Mesothelial cell of epicardium (in vitro differentiated cells): ENCODE measurements around the gene ARMH1. TPM values are rescaled to one million over a fixed set of nuclear protein-coding genes. Genes with fewer than 3 reads are reported as not detected.
A peak's percentile ranks its signal among the peaks of the same experiment; 100 is the strongest.
"Not testable (repeated sequence)": the region's sequence is repeated elsewhere in the genome, so short reads cannot be mapped to it uniquely, and the experiment has no call there.

Source experiments
- DNase-seq, 2 experiments: peaks; one replicate each; pipeline ENCODE4 v3.0.0; 2021; ENCODE audit warnings: low spot score in 2 of 2; ENCODE audit not compliant: unreplicated experiment in 2 of 2
- H3K27ac Mint-ChIP-seq: 2 replicates; pipeline ENCODE4 v1.8.0; 2021; ENCODE audit warnings: mixed read lengths
- H3K27me3 Mint-ChIP-seq: 2 replicates; pipeline ENCODE4 v1.8.0; 2021; ENCODE audit warnings: low read depth, mixed read lengths
- H3K36me3 Mint-ChIP-seq: 2 replicates; pipeline ENCODE4 v1.8.0; 2021; ENCODE audit warnings: mixed read lengths
- H3K4me1 Mint-ChIP-seq: 2 replicates; pipeline ENCODE4 v1.8.0; 2021; ENCODE audit warnings: mixed read lengths
- H3K4me3 Mint-ChIP-seq: 2 replicates; pipeline ENCODE4 v1.8.0; 2021; ENCODE audit warnings: mild to moderate bottlenecking, moderate library complexity, mixed read lengths
- H3K9me3 Mint-ChIP-seq: 2 replicates; pipeline ENCODE4 v1.8.0; 2021; ENCODE audit warnings: mixed read lengths
- total RNA-seq: library from RNA; stranded (reverse); gene quantifications from 3 replicates; pipeline ENCODE4 v1.2.1, GENCODE V29; 2021
- TF ChIP-seq, protein P1 (sequence below): fragments of 200-600 bp; sonication (generic); IDR thresholded peaks from one replicate; pipeline ENCODE4 v1.5.0; 2021; ENCODE audit warnings: antibody characterized with exemption; ENCODE audit not compliant: unreplicated experiment

ARMH1 gene
- total RNA-seq, 1 donor from 2014 or later: 19.1 TPM

DNA sequence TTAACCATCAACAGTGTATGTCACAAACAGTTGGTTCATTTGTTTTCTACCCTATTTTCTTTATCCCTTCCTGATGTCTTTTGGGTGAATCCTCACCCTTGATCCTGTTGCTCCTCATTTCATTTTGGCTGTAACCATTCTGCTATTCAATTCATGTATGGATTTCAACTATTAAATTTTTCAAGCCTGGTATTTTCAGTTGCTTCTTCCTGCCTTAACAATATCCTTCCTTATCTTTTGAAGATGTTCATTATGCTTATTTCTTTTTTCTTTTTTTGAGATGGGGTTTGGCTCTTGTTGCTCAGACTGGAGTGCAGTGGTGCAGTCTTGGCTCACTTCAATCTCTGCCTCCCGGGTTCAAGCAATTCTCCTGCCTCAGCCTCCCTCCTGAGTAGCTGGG, 59.3 kb downstream of the ARMH1 start:
- DNase-seq: no peak
- TF ChIP-seq, protein P1, sequence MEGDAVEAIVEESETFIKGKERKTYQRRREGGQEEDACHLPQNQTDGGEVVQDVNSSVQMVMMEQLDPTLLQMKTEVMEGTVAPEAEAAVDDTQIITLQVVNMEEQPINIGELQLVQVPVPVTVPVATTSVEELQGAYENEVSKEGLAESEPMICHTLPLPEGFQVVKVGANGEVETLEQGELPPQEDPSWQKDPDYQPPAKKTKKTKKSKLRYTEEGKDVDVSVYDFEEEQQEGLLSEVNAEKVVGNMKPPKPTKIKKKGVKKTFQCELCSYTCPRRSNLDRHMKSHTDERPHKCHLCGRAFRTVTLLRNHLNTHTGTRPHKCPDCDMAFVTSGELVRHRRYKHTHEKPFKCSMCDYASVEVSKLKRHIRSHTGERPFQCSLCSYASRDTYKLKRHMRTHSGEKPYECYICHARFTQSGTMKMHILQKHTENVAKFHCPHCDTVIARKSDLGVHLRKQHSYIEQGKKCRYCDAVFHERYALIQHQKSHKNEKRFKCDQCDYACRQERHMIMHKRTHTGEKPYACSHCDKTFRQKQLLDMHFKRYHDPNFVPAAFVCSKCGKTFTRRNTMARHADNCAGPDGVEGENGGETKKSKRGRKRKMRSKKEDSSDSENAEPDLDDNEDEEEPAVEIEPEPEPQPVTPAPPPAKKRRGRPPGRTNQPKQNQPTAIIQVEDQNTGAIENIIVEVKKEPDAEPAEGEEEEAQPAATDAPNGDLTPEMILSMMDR: no peak
- Mint-ChIP-seq H3K9me3 (peaks cover 5% of the 10 kb centered on the region), H3K36me3 (no peaks in the 10 kb centered on the region), H3K4me1 (peaks cover 10% of the 10 kb centered on the region), H3K27ac (peak overlapping the region; percentile 41), H3K4me3 (no peak overlapping the region), H3K27me3 (no peaks in the 10 kb centered on the region)

DNA sequence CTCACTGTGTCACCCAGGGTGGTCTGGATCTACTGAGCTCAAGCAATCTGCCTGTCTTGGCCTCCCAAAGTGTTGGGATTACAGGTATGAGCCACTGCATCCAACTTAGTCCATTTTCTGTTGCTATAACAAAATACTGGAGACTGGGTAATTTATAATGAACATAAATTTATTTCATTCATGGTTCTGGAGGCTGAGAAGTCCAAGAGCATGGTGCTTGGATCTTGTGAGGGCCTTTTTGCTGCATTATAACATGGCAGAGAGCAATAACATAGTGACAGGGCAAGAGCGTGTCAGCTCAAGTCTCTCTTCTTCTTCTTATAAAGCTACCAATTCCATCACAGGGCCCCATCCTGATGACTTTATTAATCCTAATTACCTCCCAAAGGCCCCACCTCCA, 61.5 kb downstream of the ARMH1 start:
- no peaks in the 10 kb centered on the region for H3K27me3 Mint-ChIP-seq
- no peak overlapping the region for H3K27ac Mint-ChIP-seq
- no peak overlapping the region for H3K4me3 Mint-ChIP-seq
- peaks cover 20% of the 10 kb centered on the region for H3K4me1 Mint-ChIP-seq
- H3K9me3 Mint-ChIP-seq: peaks cover 5% of the 10 kb centered on the region
- no peaks in the 10 kb centered on the region for H3K36me3 Mint-ChIP-seq
- TF ChIP-seq, protein P1: no peak
- DNase-seq: no peak

DNA sequence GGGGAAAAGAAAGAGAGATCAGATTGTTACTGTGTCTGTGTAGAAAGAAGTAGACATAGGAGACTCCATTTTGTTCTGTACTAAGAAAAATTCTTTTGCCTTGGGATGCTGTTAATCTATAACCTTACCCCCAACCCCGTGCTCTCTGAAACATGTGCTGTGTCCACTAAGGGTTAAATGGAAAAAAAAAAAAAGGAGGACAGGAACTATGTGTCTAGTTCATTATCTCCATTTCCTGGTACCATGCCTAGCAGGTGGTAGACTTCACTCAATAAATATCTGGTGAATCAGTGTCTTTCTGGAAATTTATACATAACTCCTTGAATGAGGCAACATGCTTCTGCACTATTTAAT, 64.4 kb downstream of the ARMH1 start:
- H3K9me3 Mint-ChIP-seq, DNase-seq, H3K36me3 Mint-ChIP-seq, H3K27me3 Mint-ChIP-seq: not testable (repeated sequence)
- Mint-ChIP-seq H3K27ac (peak overlapping the region; percentile 97), H3K4me1 (peaks cover 13% of the 10 kb centered on the region), H3K4me3 (peak overlapping the region; percentile 89)

DNA sequence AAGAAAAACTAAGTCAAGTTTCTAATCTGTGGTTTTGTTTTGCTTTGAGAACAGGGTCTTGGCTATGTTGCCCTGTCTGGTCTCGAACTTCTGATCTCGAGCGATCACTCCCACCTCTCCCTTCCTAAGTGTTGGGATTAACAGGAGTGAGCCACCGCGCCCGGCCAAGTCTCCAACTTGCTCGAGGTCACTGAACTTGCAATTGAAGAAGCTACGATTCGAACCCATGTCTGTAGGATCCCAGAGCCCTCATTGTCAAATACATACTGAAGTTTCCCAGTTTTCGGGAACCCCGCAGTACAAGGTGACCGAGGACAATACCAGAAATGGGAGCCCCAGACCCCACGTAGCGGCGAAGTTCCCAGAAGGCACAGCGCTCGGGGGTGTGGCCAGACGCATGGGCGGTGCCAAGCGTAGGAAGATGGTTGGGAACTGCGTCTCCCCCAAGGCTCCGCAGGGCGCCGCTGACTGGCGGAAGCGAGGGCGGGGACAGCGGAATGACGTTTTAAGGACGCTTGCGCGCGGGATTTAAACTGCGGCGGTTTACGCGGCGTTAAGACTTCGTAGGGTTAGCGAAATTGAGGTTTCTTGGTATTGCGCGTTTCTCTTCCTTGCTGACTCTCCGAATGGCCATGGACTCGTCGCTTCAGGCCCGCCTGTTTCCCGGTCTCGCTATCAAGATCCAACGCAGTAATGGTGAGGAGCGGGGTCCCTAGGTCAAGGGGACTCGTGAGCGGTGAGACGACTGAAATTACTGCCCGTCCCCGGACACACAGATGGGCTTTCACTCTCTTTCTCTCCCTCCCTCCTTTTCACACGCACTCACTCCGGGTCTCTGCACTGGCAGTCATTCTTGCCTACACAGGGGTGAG, 65.0 kb downstream of the ARMH1 start, which contains the start of gene KIF2C:
TSS of gene KIF2C (plus strand) at position 531 of the 872 bp plus-strand sequence. CDS start at position 627, 96 bp downstream.
- TF ChIP-seq, protein P1: no peak
- H3K4me1 Mint-ChIP-seq: peaks cover 13% of the 10 kb centered on the region
- peak within 1 kb of the TSS; percentile 97 for H3K27ac Mint-ChIP-seq
- H3K36me3 Mint-ChIP-seq: peaks cover 7% of the 10 kb centered on the region
- peak; percentile 89 to 93 for DNase-seq
- no peaks in the 10 kb centered on the region for H3K27me3 Mint-ChIP-seq
- H3K4me3 Mint-ChIP-seq: peak within 1 kb of the TSS; percentile 89
- peaks cover 5% of the 10 kb centered on the region for H3K9me3 Mint-ChIP-seq

DNA sequence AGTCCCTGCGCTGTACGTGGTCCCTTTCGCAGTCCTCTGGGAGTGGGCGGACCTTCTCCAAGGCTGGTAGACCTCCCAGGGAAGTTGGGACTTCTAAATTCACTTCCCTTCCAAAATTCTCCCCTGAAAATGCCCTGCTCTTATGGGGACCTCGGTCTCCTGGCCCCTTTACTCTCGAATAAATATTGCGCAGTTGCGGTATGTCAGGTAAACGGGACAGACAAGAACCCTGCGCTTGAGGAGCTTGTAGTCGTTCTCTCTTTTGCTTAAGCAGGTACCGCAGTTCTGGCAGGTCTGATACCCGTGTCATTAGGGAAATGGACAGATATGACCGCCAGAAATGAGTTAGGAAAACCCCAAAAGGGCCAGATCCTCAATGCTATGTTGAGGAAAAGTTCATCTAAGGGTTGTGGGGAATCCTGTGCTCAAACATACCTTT, 65.7 kb downstream of the ARMH1 start:
- H3K4me1 Mint-ChIP-seq: peaks cover 13% of the 10 kb centered on the region
- DNase-seq: no peak
- no peaks in the 10 kb centered on the region for H3K27me3 Mint-ChIP-seq
- H3K9me3 Mint-ChIP-seq: peaks cover 5% of the 10 kb centered on the region
- H3K36me3 Mint-ChIP-seq: peaks cover 8% of the 10 kb centered on the region
- TF ChIP-seq, protein P1: no peak
- H3K27ac Mint-ChIP-seq: peak overlapping the region; percentile 97
- H3K4me3 Mint-ChIP-seq: peak overlapping the region; percentile 89

DNA sequence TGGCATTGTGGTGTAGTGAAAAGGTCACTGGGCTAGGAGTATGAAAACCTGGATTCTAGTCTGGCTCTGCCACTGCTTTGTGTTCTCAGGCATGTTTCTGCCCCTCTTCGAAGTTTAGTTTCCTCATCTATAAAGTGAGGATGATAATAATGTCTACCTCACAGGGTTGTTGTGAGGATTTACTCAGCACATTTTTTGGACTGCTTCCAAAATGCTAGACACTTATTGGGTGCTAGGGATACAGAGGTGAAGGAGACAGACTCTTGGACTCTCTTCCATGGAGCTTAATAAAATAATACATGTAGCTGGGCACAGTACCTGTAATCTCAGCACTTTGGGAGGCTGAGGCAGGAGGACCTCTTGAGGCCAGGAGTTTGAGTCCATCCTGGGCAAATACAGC, 68.7 kb downstream of the ARMH1 start:
- no peaks in the 10 kb centered on the region for H3K9me3 Mint-ChIP-seq
- no peak overlapping the region for H3K27ac Mint-ChIP-seq
- no peak for DNase-seq
- peaks cover 14% of the 10 kb centered on the region for H3K36me3 Mint-ChIP-seq
- TF ChIP-seq, protein P1: no peak
- no peak overlapping the region for H3K4me3 Mint-ChIP-seq
- peaks cover 13% of the 10 kb centered on the region for H3K4me1 Mint-ChIP-seq
- H3K27me3 Mint-ChIP-seq: no peaks in the 10 kb centered on the region
